ENCODE measurements around the gene HOXC5.
A peak's percentile ranks its signal among the peaks of the same experiment; 100 is the strongest.

Gene HOXC5

GRCh38 chr12:54032627-54033100, at the start of gene HOXC5:
Gene HOXC5, plus strand, starts transcription at chr12:54033050. Its CDS starts 73 bp downstream, at chr12:54033123.
- DNase-seq: no peak

DNA sequence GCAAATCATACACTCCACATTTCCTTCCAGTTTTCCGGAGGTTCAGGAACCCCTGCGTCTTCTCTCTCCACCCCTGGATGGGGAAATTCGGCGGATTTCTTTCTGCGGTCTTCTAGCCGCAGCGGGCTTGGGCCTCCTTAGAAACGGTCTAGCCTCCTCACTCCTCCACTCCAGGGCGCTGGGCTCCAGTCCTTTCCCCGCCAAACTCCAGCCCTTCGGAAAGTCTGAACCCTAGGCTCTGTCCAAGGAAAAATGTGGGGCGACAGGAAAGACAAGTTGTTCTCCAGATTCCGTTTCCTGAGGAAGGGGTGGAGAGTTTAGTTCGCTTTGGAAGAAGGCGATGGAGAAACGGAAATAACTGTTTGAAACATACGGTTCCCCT, 49.3 kb upstream of the HOXC5 start:
- DNase-seq: no peak

- no peak for DNase-seq
These were observed 48.8 kb upstream of the HOXC5 start for GRCh38 chr12:53983950-53984572.

- DNase-seq: peak; percentile 94
These were observed 47.8 kb upstream of the HOXC5 start, which contains the start of gene HOXC10 for GRCh38 chr12:53984901-53985691. Gene HOXC10, plus strand, starts transcription at chr12:53985146. Its CDS starts 114 bp downstream, at chr12:53985260.

DNA sequence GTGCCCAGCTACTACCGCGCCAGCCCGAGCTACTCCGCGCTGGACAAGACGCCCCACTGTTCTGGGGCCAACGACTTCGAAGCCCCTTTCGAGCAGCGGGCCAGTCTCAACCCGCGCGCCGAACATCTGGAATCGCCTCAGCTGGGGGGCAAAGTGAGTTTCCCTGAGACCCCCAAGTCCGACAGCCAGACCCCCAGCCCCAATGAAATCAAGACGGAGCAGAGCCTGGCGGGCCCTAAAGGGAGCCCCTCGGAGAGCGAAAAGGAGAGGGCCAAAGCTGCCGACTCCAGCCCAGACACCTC, 47.2 kb upstream of the HOXC5 start:
- DNase-seq: no peak

GRCh38 chr12:53985994-53986685, 46.7 kb upstream of the HOXC5 start:
- DNase-seq: no peak

DNA sequence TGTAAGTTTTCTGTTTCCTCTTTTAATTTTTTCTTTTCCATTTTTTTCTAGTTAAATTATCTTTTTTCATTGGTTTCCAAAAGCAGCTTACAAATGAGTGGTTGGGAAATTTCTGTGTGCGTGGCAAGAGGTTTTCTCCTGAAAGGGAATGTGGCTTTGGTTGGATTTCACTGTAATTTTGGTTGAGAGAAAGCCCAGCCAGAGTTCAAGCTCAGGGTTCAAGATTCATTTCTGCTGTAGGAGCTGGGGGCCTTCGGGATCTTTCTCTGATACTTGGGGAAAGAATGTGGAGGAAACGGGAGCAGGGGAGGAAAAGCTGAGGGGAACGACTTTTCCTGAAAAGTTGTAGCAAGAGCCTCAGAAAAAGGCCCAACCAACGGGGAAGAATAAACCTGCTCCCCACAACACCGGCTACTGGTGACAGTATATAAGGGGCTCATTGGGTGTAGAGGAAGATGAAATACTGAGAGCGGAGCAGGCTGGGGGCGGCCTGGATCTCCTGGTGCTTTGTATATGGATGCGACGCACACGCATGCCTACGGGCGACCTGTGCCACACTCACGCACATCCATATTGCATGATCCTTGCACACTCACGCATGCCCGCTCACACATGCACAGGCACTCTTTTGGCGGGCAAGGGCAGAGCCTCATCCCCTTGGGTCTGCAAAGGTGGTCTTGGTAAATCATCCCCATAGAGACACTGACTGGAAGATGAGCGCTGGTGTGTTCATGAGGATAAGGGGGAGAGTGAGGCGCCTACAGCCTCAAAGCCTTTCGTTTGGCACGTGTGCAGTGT, 46.0 kb upstream of the HOXC5 start:
- DNase-seq: no peak

DNA sequence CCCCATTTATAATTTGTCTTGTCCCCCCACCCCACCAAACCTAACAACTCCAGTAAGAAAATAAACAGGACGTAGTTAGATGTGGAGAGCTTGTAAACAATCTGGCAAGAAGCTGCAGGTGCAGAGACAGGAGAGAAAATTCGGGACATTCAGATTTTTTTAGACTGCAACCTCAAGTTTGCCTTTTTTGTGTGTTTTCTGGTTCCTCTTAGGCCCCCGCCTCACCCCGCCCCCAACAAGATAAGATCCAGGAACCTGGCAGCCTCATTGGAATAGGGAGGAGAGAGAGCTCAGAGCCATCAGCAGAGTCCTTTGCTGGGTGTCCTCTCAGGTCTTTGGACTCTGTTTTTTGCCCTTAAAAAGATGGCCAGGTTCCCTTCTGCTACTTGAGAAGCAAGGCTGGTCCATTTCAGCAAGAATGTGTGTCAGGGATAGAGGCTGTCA, 45.0 kb upstream of the HOXC5 start:
- no peak for DNase-seq

DNA sequence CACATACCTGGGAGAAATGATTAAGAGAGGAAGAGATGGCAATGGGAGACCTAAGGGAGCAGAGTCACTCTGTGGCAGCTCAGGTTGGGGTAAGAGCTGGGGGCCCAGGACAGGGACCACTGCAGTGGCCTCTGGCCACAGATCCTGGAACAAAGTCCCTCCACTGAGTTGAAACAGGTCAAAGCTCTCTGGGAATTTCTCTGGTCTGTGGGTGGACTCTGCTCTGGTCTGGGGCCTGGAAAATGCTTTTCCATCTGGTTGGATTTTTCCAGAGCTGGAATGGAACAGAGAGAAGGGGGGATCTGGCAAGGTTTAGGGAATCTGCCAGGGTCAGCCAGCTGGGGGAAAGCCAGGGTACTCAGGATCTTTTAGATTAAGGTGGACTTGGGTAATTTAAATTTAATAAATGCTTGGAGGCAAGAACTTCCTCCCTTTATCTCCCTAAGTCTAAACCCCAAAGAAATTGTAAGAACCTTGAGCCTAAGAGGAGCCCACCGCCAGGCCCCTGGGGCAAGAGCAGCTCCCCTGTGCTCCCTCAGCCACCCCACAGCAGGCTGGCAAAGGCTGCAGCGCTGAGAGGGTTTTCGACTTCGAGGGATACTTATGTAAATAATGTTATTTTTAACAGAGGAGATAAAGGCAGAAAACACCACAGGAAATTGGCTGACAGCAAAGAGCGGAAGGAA, 44.2 kb upstream of the HOXC5 start:
- DNase-seq: no peak

- no peak for DNase-seq
These were observed 43.4 kb upstream of the HOXC5 start for GRCh38 chr12:53989227-53990113.

- no peak for DNase-seq
These were observed 42.4 kb upstream of the HOXC5 start for GRCh38 chr12:53990311-53991076.

DNA sequence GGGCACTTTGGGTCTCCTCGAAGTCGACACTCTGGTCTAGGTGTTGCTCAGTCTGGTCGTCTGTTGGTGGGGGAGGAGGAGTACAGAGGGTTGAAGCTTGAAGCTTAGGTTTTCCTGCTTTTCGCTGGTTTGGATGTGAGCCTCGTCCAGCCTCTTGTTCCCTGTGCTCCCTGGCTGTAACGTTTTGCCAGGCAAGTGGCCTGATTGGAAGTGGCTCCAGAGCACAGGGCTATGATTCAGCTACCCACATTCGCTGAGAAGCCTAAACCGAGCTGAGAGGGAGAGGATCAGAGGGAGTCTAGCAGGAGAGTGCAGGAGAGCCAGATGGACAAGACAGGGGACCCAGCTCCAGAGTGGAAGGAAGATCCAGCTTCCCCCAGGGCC, 41.8 kb upstream of the HOXC5 start:
- no peak for DNase-seq

DNA sequence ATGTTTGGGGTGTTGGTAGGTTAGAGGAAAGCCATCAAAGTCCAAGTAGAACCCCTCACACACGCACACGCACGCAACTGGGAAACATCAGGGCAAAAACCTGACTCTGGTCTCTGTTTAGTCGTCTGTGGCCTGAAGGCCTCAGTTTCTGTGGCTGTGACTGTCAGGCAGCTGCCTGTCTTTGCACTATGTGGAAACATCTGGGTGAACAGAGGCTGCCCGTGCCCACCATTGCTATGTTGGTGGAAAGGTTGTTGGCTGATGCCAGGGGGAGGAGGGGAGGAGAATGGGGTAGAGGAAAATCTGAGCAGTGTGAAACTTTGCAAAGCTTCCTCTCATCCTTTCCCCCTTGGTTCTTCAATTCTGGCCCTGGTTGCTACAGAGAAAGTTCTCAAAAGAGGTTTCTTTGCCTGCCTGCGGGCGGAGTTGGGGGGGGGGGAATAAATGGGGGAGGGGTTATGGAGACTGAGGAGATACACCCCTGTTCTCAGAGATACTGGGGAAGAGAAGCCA, 40.4 kb upstream of the HOXC5 start:
- no peak for DNase-seq

DNA sequence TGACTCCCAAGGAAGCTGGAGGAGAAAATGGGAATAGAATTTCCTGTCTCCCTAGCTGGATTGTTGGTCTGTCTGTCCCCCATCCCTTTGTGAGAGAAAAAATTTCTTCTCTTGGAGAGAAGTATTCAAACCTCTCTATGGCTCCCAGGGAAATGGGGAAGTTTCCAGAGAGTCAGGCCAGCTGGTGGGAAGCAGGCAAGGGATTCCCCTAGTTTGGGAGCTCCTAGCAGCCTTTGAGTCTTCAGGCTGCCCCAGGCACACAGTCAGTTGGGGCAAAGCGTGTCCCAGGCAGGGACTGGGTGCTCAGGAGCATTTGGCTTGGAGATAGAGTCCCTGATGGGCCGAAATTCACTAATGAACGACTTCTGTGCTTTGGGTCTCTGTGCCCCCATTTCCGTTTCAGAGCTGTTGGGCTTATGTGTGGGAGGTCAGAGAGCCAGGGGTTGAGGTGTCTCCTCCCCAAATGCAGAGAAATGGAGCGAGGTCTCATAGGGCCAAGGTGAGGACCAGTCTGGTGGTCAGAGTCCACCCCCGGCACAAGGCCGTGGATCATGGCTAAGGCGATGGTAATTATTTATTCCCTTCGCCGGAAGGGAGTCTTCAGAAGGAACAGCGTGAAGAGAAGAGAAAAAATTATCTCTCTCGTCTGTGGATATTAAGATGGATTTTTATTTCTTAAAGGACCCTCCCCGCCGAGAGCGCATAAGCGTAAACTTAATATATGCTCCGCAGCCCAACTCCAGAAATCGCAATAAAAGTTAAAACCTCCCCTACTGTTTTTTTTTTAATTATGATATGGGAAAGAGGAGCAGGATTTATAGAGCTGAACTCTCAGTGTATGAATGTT, 39.5 kb upstream of the HOXC5 start:
- DNase-seq: no peak

GRCh38 chr12:53994009-53994263, 38.9 kb upstream of the HOXC5 start:
- no peak for DNase-seq

DNA sequence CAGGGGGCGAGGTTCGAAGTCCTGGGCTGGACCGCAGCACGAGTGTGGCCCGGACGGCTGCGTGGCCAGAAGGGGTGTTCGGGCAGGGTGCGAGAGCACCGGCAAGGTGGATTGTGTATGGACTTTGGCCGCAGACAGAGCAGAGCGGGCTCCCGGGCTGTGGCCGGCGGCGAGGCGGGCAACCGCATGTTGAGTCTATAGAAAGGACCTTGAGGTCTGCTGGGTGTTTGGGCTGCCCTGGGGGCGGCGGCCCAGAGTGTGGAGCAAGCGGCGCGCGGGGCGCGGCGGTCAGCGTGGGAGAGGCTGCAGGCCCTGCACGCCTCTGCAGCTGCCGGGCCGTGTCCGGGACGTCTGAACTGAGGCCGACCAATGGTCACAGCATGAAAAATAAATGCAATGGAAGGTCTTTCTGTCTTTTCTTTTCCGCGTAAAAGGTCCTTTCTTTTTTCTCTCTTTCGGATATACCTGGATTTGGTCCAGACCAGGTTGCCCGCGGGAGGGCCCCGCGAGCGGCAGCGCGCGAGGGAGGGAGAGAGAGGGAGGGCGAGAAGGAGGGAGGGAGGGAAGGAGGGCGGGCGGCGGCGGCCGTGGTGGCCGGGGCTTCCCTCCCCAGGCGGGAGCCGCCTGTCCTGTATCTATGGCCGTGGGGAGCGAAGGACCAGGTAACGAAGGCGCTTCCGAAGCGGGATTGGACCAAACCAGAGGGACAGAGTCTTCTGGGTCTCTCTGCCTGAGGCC, 38.4 kb upstream of the HOXC5 start:
- DNase-seq: no peak

DNA sequence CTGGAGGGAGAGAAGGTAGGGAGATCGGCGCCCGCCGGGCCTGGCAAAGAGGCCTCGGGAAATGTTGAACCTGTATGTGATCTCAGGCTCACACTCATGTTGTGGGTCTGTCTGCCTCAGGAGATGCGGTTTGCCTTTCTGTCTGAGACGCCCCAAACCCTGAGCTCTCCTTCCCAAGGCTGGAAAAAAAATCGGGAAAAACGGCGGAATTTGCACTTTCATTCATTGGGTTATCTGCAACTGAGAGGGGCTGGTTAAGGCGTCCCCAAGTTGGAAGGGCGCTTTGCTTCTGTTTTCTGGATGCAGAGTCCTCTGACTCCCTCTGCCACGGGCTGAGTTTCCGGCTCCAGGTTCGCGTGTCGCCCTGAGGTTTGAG, 37.9 kb upstream of the HOXC5 start:
- no peak for DNase-seq

DNA sequence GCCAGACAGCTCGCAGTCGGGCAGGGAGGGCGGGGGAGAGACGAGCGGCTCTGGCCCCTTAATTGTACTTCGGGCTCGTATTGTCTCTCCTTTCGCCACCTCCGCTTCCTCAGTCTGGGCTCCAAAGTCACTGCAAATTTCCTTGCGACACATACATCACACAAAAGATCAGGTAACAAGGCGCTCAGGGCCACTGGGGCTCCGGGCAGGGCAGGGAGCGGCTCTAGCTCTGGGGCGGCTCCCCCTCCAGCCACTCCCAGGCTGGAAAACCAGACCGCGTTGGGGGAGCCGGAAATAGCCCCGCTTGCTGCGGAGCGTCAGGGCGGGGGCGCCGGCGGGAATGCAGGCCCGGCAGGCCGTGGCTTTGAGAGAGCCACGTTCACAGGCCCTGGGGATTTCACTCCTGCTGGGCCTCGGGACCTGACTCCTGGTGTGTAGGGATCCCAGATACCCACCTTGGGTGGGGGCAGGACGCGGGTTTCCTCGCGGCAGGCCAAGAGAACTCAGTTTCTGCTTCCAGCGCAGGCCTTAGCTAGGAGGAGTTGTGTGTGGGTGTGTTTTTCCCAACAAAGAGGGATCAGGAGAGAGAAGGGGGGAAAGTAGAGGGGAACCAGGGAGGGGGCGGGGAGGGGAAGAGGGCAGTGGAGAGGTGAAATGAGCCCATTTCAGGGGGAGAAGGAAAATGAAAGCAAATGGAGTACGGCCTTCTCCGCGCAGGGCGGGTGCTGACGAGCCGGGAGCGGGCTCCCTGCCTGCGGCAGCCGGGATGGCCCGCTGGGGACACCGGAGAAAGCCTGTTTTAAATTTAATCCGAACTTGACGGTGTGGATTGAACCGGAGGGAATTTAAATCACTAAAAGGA, 37.2 kb upstream of the HOXC5 start:
- DNase-seq: no peak
